Spinal cord (tissue), 10 donors: Measurements from ENCODE around the gene AGBL4. TPM values are rescaled to one million over a fixed set of nuclear protein-coding genes. Genes with fewer than 3 reads are reported as not detected.

ENCODE experiments used
- DNase-seq, 6 donors: peaks; one replicate each; pipeline versions ENCODE4 v3.0.0 to v3.0.0-alpha.2; 2013 to 2015; ENCODE audit warnings: low spot score in 6 of 6, low read depth in 4 of 6
- H3K27ac ChIP-seq: one replicate; pipeline ENCODE4 v1.5.1; 2013; ENCODE audit warnings: low read depth, low read length, control low read depth
- H3K27me3 ChIP-seq: one replicate; pipeline ENCODE4 v1.6.1; 2013; ENCODE audit warnings: low read length; ENCODE audit not compliant: control insufficient read depth, insufficient read depth
- H3K36me3 ChIP-seq: one replicate; pipeline ENCODE4 v1.6.1; 2013; ENCODE audit warnings: low read length; ENCODE audit not compliant: control insufficient read depth, insufficient read depth
- H3K4me1 ChIP-seq: one replicate; pipeline ENCODE4 v1.6.1; 2013; ENCODE audit warnings: low read length; ENCODE audit not compliant: control insufficient read depth, insufficient read depth
- H3K4me3 ChIP-seq: one replicate; pipeline ENCODE4 v1.5.1; 2013; ENCODE audit warnings: low read depth, low read length, control low read depth
- H3K9me3 ChIP-seq: one replicate; pipeline ENCODE4 v1.6.1; 2013; ENCODE audit warnings: low read length; ENCODE audit not compliant: control insufficient read depth, insufficient read depth
- WGBS: methylation state at CpG from one replicate; pipeline ENCODE4 v1.1.5; 2013; ENCODE audit warnings: missing lambda C conversion rate; ENCODE audit not compliant: insufficient coverage; 5-methylcytosine and 5-hydroxymethylcytosine counted together
- polyA plus RNA-seq, 2 donors: library from polyadenylated mRNA; unstranded; fragments of 120-200 nt; gene quantifications; one replicate each; pipeline ENCODE4 v1.2.1, GENCODE V29; 2013; ENCODE audit not compliant: insufficient read length in 2 of 2
- total RNA-seq, 2 donors: library from RNA; depleted of rRNA in 1 of 2; stranded (reverse); fragments of 120-200 nt in 1 of 2; fragments of >200 nt in 1 of 2; gene quantifications; one replicate each; pipeline versions ENCODE4 v1.2.3 to v1.2.4, GENCODE V29; 2013 to 2014
- donor health status: healthy.

The AGBL4 gene
- total and polyA plus RNA-seq, 4 donors = 3.8 to 6.8 (median 4.7) TPM

DNA sequence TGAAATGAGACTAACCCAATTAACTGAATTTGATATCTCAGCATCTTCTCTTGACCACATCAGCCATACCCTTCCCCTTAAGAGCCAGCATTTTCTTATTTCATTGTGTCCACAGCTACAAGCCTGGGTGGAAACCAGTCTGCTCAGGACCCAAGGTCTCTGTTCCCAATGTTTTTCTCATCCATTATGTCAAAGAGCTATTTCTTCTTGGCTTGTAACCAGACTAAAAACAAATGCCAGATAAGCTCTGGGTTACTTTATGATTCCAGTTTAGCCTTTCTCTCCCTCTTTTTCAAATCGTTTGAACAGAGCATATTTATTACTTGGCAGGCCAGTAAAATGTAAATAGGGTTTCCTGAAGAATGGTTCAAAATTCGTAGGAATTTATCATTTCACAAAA lies 1442.5 kb downstream of the AGBL4 start:
- no peaks in the 10 kb centered on the region for H3K4me1 ChIP-seq
- no peak overlapping the region for H3K4me3 ChIP-seq
- no peaks in the 10 kb centered on the region for H3K27me3 ChIP-seq
- H3K27ac ChIP-seq = no peak overlapping the region
- no CpG with 5 or more reads among the region's 2 CpGs for WGBS
- H3K9me3 ChIP-seq = no peaks in the 10 kb centered on the region
- H3K36me3 ChIP-seq = no peaks in the 10 kb centered on the region
- DNase-seq = peak in 1 of 6 donors; percentile 31

DNA sequence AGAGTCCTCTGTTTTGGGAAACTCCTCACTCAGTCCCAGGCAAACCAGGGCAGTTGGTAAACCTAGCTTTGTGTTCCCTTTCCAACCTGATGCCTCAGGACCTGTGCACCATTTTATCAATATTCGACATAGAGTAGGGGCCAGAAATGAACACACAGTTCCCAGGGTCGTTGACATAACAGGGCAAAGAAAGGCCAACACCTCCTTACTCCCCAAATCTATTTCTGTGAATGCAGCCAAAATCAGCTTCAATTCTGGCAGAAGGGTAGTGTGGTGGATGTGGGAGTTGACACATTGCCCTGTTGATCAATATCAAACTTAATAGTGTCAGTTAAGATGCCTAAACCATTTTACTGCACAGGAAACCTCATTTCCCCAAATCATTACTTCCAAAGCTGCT lies 1447.2 kb downstream of the AGBL4 start:
- no peak for DNase-seq
- H3K27me3 ChIP-seq = peaks cover 2% of the 10 kb centered on the region
- H3K4me3 ChIP-seq = no peak overlapping the region
- peaks cover 5% of the 10 kb centered on the region for H3K4me1 ChIP-seq
- no peaks in the 10 kb centered on the region for H3K9me3 ChIP-seq
- WGBS = no CpG with 5 or more reads among the region's 2 CpGs
- H3K27ac ChIP-seq = no peak overlapping the region
- no peaks in the 10 kb centered on the region for H3K36me3 ChIP-seq

GRCh38 chr1:48572646-48573258 lies 1451.0 kb downstream of the AGBL4 start:
- H3K27me3 ChIP-seq = peaks cover 2% of the 10 kb centered on the region
- DNase-seq = peak; percentile 53 to 96 (median 71)
- H3K9me3 ChIP-seq = no peaks in the 10 kb centered on the region
- no peaks in the 10 kb centered on the region for H3K36me3 ChIP-seq
- H3K4me1 ChIP-seq = peaks cover 5% of the 10 kb centered on the region
- no peak overlapping the region for H3K27ac ChIP-seq
- H3K4me3 ChIP-seq = no peak overlapping the region
- 31% methylated on average over 4 of the region's 7 CpGs for WGBS

DNA sequence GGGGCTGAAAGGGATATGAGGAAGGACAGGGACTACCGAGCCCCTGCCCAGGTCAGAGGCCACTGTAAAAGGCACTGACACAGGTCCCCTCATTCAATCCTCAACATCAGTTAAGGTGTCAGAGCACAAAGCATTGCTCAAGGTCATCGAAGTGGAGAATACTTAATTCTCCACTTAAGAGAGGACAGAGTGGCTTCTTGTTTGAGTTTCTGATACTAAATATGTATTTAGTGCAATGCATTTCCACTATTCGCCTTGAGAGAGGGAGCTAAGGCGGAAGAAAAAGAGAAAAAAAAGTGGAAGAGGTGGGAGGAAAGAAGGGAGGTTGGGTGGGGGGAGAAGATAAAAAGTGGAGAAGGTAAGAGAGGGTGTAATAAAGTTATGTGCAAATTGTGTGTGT lies 1451.6 kb downstream of the AGBL4 start:
- Histone ChIP-seq H3K9me3 (no peaks in the 10 kb centered on the region), H3K27me3 (peaks cover 2% of the 10 kb centered on the region), H3K27ac (no peak overlapping the region), H3K4me1 (peaks cover 5% of the 10 kb centered on the region), H3K36me3 (no peaks in the 10 kb centered on the region), H3K4me3 (no peak overlapping the region)
- no peak for DNase-seq
- WGBS = 94% methylated on average over 2 of the region's 4 CpGs

DNA sequence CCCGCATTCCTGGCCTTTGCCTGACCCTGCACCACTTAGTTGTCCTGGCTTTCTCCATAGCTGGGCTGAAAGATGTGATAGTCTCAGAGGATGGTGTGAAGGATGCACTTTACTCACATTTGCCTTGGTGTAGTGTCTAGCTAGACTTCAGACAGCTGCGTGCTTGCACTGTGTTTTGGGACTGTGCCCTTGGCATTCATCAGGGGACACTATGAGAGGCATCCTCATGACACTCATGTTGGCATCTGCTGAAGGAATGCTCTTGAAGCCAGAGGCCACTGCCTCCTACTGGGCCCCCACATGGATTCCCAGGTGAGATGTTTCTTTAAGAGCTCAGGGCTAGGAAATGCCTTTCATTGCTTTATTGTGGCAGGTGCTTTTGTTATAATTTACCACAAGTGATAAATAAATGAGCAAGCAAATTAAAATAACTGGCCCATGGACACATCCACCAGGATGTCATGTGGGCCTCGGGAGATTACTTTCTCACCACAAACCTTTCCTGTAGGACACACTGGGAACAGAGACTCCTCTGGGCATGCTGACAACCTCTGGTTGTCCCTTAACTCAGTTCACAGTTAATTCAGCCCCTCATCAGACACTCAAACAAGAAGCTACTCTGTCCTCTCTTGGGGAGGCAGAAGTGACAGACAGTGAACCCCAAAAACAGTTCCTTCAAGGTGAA lies 1452.3 kb downstream of the AGBL4 start:
- H3K9me3 ChIP-seq = no peaks in the 10 kb centered on the region
- H3K27ac ChIP-seq = no peak overlapping the region
- no peaks in the 10 kb centered on the region for H3K36me3 ChIP-seq
- H3K4me1 ChIP-seq = peaks cover 5% of the 10 kb centered on the region
- H3K27me3 ChIP-seq = peaks cover 2% of the 10 kb centered on the region
- no peak for DNase-seq
- 62% methylated on average over 3 of the region's 3 CpGs for WGBS
- no peak overlapping the region for H3K4me3 ChIP-seq

DNA sequence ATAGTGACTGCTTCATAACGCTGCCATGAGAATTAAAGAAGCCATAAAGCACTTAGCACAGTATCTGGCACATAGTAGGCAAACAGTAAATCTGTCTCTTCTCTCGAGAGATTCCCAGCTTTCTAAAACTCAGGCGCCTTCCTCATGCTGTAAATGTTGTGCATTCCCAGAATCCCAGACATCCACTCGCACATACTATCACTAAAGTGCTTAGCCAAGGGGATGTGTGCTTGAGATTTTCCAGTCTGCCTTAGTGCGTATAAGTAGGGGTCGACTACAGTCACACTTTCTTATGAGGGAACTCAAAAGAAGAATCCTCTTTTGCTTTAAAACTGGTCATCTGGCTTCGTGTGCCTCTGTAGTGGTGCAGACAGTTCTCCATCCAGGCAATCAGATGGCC lies 1453.2 kb downstream of the AGBL4 start:
- no peaks in the 10 kb centered on the region for H3K9me3 ChIP-seq
- H3K36me3 ChIP-seq = no peaks in the 10 kb centered on the region
- 58% methylated on average over 4 of the region's 7 CpGs for WGBS
- no peak overlapping the region for H3K27ac ChIP-seq
- H3K4me1 ChIP-seq = peaks cover 5% of the 10 kb centered on the region
- no peak for DNase-seq
- no peak overlapping the region for H3K4me3 ChIP-seq
- no peaks in the 10 kb centered on the region for H3K27me3 ChIP-seq

- Histone ChIP-seq H3K27ac (no peak overlapping the region), H3K36me3 (no peaks in the 10 kb centered on the region), H3K9me3 (no peaks in the 10 kb centered on the region), H3K27me3 (no peaks in the 10 kb centered on the region), H3K4me1 (peaks cover 5% of the 10 kb centered on the region), H3K4me3 (no peak overlapping the region)
- WGBS = 100% methylated on average over 1 of the region's 2 CpGs
- DNase-seq = no peak
Measured at GRCh38 chr1:48568501-48568900, 1455.3 kb downstream of the AGBL4 start.

- Histone ChIP-seq H3K27me3 (no peaks in the 10 kb centered on the region), H3K4me1 (no peaks in the 10 kb centered on the region), H3K9me3 (no peaks in the 10 kb centered on the region), H3K36me3 (no peaks in the 10 kb centered on the region), H3K4me3 (no peak overlapping the region), H3K27ac (no peak overlapping the region)
- 40% methylated on average over 1 of the region's 2 CpGs for WGBS
- no peak for DNase-seq
Measured at GRCh38 chr1:48566492-48566891, 1457.3 kb downstream of the AGBL4 start.

DNA sequence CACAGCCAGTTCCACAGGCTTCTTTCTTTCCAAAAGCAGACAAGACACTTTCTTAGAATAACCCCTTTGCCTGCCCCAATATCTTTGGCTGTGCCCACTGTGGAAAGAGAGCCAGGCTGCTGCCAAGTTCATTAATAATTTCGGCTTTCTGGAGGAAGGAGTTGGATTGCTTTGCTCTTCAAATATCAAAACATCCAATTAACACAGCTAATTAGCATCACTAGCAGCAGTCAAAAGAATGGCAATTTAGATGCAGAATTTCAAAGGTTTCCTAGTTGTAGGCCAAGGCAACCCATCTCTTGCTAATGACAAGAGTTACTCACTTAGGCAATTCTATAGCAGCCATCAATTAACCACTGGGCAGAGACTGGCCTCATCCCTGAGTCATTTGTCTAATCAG lies 1460.7 kb downstream of the AGBL4 start:
- Histone ChIP-seq H3K27ac (no peak overlapping the region), H3K36me3 (no peaks in the 10 kb centered on the region), H3K27me3 (no peaks in the 10 kb centered on the region), H3K9me3 (no peaks in the 10 kb centered on the region), H3K4me3 (no peak overlapping the region), H3K4me1 (no peaks in the 10 kb centered on the region)
- peak in 4 of 6 donors; percentile 9 to 84 (median 44) for DNase-seq
- WGBS = 20% methylated on average over 1 of the region's 1 CpG

GRCh38 chr1:48561444-48561843 lies 1462.3 kb downstream of the AGBL4 start:
- Histone ChIP-seq H3K27me3 (peaks cover 3% of the 10 kb centered on the region), H3K27ac (no peak overlapping the region), H3K9me3 (no peaks in the 10 kb centered on the region), H3K36me3 (no peaks in the 10 kb centered on the region), H3K4me3 (no peak overlapping the region), H3K4me1 (no peaks in the 10 kb centered on the region)
- no peak for DNase-seq
- WGBS = no CpG with 5 or more reads among the region's 1 CpG
